Measurements from ENCODE around the gene KLK13.

KLK13 gene

DNA sequence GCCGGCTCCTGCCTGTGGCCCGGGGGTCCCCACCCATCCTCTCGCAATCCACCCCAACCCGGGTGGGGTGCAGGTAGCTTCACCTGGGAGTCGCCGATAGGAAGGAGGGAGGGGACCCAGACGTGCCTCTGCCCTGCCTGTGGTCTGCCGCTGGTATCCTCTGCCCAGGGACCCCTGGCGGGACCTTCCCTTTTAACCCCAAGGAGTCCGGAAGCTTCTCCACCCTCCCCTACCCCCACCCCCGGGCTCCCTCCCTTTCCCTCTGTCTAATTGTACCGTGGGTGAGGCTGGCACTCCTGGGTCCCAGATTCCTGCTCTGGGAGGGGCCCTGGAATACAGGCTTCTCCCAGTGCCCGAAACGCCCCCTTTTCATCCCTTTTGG, 45.4 kb downstream of the KLK13 start, which contains the start of gene KLK10:
Gene KLK10, minus strand, starts transcription at position 166 of the 382 bp plus-strand sequence. CDS start 579 bp downstream, outside the sequence.
- no peak for DNase-seq (ENCODE audit: low read depth)

DNA sequence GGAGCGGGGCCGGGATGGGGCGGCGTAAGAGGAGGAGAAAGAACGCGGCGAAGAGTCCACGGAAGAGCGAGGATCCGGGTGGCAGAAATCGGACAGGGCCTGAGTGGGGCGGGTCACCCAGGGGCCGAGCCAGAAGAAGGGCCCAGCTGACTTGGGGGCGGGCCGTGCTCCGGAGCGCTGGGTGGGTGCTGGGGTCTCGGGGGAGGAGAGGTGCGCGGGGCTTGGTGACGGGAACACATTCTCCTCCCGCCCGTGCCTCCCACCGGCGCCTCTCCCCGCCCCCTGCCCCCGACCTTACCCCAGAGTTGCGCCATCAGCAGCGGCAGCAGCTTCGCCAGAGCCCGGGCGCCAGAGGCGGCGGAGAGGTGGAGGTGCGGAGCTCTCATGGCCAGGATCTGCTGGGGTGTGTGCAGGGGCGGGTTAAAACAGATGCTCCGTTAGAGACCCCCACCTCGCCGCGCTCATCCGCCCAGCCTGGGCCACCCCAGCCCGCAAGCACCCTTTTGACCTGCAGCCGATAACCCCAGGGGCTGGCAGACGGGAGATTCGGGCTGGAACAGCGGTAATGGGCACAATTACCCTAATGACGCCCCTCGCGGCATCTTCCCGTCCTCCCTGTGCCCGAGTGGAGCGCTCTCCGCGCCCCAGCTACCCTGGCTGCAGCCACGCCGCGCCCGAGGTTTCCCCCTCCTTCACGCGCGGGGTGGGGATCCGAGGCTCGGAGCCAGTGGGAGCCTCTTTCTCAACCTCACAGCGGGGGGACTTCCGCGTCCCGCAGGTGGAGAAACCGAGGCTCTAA, 45.9 kb downstream of the KLK13 start:
- DNase-seq (ENCODE audit: low read depth): no peak

DNA sequence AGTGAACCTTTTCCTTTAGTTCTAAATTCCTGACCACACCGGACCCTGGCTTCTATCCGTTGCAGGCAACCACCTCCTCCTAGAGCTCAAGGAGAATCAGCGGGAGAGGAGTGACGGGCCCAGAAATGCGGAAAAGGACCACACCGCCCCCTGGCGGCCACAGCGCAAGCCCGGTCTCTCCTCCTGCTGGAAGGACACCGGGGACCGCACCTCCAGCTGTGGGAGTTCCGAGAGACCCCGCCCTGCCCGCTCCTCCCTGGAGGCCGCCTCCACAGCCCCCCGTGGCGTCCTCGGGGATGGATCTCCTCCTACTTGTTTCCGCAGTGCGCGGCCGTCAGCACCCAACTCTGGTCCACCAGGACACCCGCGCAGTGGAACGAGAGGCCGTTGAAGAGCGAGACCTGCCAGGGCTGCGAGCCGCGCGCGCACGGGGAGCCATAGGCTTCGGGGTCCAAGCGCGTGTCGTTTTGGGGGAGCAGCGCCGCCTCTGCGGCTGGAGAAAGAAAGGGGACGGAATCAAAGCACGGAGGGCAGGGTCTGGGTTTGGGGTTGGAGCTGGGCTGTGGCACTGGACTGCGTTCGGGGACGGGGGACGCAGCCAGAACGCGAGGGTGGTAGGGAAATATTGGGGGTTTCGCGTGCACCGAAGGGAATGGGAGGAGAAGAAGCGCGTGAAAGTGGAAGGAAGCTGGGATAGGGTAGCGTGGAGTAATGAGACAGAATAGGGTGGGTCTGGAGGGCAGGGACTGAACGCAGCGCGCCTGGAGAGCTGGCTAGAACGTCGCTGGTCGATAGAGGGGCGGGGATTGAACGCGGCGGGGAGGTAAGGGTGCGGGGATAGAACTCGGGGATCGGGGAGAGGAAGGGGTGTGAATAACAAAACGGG, 47.9 kb downstream of the KLK13 start:
- DNase-seq (ENCODE audit: low read depth): no peak

- no peak for DNase-seq (ENCODE audit: low read depth)
These were observed 49.1 kb downstream of the KLK13 start for GRCh38 chr19:51015691-51016267.

DNA sequence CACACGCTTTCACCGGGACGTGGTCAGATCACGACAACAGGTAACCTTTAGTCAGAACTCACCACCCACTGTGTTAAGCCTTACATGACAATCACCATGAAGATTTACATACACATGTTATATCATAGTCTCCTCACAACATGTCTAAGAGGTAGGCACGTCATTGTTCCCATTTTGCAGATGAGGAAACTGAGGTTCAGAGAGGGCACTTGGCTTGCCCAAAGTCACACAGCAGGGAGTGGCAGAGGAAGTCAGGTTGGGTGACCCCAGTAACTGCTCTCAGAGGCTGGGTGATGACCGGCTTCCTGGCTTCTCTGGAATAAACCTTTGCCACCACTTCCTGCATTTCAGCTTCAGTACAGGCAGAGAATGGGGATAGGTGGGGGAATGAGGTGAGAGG, 50.6 kb downstream of the KLK13 start:
- no peak for DNase-seq (ENCODE audit: low read depth)

GRCh38 chr19:51012661-51013190, 52.2 kb downstream of the KLK13 start:
- DNase-seq (ENCODE audit: low read depth): no peak

- DNase-seq (ENCODE audit: low read depth): no peak
These were observed 54.7 kb downstream of the KLK13 start for GRCh38 chr19:51010066-51010795.

DNA sequence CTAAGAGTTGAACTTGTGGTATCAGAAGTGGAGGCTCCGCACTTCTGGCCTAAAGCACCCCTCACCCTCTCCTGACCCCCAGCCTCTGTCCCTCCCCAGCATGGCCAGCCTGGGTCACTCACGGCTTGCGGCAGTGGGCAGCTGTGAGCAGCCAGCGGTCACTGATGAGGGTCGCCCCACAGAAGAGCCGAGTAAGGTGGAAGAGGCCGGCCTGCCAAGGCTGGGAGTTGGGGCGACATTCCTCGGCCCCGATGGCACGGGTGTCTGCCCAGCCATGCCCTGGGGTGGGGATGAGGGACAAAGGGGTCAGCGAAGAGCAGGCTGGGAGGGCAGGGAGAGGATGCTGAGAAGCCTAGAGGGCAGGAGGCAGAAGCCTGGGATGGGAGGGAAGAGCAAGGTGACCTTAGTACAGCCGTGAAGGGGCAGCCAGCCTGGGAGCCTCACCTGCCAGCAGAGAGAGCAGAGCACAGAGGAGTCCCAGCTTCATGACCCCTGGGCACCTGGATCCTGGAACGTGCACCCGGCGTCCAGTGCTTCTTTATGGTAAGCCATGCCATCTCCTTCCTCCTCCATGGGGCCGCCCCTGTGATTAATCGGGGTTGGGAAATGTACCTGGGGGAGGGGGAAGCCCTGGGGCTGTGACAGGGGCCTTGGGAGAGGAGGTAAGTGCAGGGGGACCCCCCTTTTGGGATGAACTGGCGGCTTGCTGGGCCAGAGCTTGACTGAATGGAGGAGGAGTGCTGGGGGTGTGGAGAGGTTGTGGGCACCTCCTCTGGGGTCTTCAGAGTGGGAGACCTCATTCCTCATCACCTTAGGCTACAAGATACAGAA, 55.6 kb downstream of the KLK13 start:
- no peak for DNase-seq (ENCODE audit: low read depth)

DNA sequence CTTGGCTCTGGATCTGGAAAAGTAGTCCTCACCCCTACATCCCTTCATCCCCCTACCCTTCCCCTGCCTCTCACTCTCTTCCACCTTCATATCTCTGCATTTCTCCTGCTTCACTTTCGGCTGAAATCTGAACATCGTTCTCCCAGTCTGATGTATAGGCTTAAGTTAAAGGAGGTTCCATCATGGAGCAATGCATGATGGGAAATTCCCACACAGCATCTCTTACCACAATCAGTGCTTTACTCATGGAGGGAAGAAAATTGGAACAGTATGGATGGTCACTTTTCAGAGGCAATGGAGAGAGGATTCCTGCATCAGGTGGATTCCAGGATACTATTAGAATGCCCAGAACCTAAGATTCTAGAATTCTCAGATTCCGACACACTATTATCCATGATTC, 57.4 kb downstream of the KLK13 start:
- no peak for DNase-seq (ENCODE audit: low read depth)

- no peak for DNase-seq (ENCODE audit: low read depth)
These were observed 58.5 kb downstream of the KLK13 start for GRCh38 chr19:51006406-51006805.
